A549 (cell line): ENCODE measurements around the gene PLEKHA7. TPM values are rescaled to one million over a fixed set of nuclear protein-coding genes. Genes with fewer than 3 reads are reported as not detected.

Experiments
- ATAC-seq, 2 experiments: fragments of 200-7000 bp in 1 of 2; fragments of >200 bp in 1 of 2; cut with Nextera tagmentation in 1 of 2; cut with Tn5 transposase in 1 of 2; 3 replicates each; pipeline versions ENCODE4 v1.8.0 to v1.9.1; 2018 to 2020; ENCODE audit warnings: mild to moderate bottlenecking in 1 of 2, moderate library complexity in 1 of 2
- CTCF ChIA-PET: fragments of 300-600 bp; sonication (Branson Sonifier 250); formaldehyde crosslinking; extraction: SDS; loops from one replicate; lab custom pipeline; 2021; ENCODE audit warnings: antibody characterized with exemption, inconsistent platforms; lab: Yijun Ruan, JAX
- POLR2A ChIA-PET: fragments of 350-600 bp; formaldehyde crosslinking; extraction: SDS; loops from one replicate; lab custom pipeline; 2021; ENCODE audit warnings: antibody characterized with exemption, inconsistent platforms; lab: Yijun Ruan, JAX
- DNase-seq, 2 experiments: peaks; one replicate each; pipeline versions ENCODE4 v3.0.0 to v3.0.0-alpha.2; 2011 to 2016; ENCODE audit warnings: low read depth in 1 of 2, low spot score in 1 of 2
- FAIRE-seq: peaks from 2 replicates; lab custom pipeline; 2011; peaks lifted over from hg19 to GRCh38; lab: Jason Lieb, UNC
- H3K27ac ChIP-seq, 2 experiments: fragments of >200 bp; sonication (Bioruptor Twin); formaldehyde crosslinking; 3 replicates each; pipeline ENCODE4 v1.5.1; 2016 to 2017
- H3K4me1 ChIP-seq: fragments of >200 bp; sonication (Bioruptor Twin); formaldehyde crosslinking; 3 replicates; pipeline ENCODE4 v1.6.1; 2016
- H3K4me2 ChIP-seq: fragments of >200 bp; sonication (Bioruptor Twin); formaldehyde crosslinking; 3 replicates; pipeline ENCODE4 v1.6.1; 2016
- H3K4me3 ChIP-seq: fragments of >200 bp; sonication (Bioruptor Twin); formaldehyde crosslinking; 3 replicates; pipeline ENCODE4 v1.5.1; 2016
- H3K9me3 ChIP-seq: fragments of >200 bp; sonication (Bioruptor Twin); formaldehyde crosslinking; 3 replicates; pipeline ENCODE4 v1.6.1; 2016
- BHLHE40 ChIP-seq: IDR thresholded peaks from 2 replicates; pipeline ENCODE4 v1.6.1; 2012; ENCODE audit warnings: low read depth, low read length, inconsistent platforms
- CEBPB ChIP-seq, 2 experiments: fragments of >200 bp in 1 of 2; sonication (Bioruptor Twin) in 1 of 2; formaldehyde crosslinking in 1 of 2; IDR thresholded peaks; 2 replicates each; pipeline ENCODE4 v1.6.1; 2012 to 2016
- CHD4 ChIP-seq: fragments of 200-600 bp; sonication (generic); IDR thresholded peaks from 2 replicates; pipeline ENCODE4 v1.6.1; 2016; ENCODE audit warnings: antibody characterized with exemption, mild to moderate bottlenecking, borderline replicate concordance
- E2F6 ChIP-seq: IDR thresholded peaks from 2 replicates; pipeline ENCODE4 v1.6.1; 2012; ENCODE audit warnings: low read depth, borderline replicate concordance
- EHF ChIP-seq: fragments of 250-450 bp; sonication (Bioruptor Pico); IDR thresholded peaks from 2 replicates; pipeline ENCODE4 v1.5.0; 2020; ENCODE audit warnings: mild to moderate bottlenecking
- ELK1 ChIP-seq: fragments of 150-350 bp; IDR thresholded peaks from 2 replicates; pipeline ENCODE4 v1.6.1; 2014; ENCODE audit warnings: low read depth, mild to moderate bottlenecking, low read length
- FOSB ChIP-seq: fragments of 250-450 bp; sonication (Bioruptor Pico); IDR thresholded peaks from 2 replicates; pipeline ENCODE4 v1.5.0; 2020; ENCODE audit warnings: mild to moderate bottlenecking, moderate library complexity
- GATA3 ChIP-seq: IDR thresholded peaks from 2 replicates; pipeline ENCODE4 v1.6.1; 2012; ENCODE audit warnings: borderline replicate concordance
- HES2 ChIP-seq: fragments of >200 bp; sonication (Bioruptor Twin); formaldehyde crosslinking; IDR thresholded peaks from 2 replicates; pipeline ENCODE4 v1.6.1; 2016
- HEYL ChIP-seq: fragments of 250-450 bp; sonication (Bioruptor Pico); IDR thresholded peaks from 2 replicates; pipeline ENCODE4 v1.8.0; 2021; ENCODE audit warnings: mild to moderate bottlenecking, moderate library complexity
- HMGXB4 ChIP-seq: fragments of 250-450 bp; sonication (Bioruptor Pico); IDR thresholded peaks from 2 replicates; pipeline ENCODE4 v1.5.0; 2021; ENCODE audit warnings: mild to moderate bottlenecking, moderate library complexity, borderline replicate concordance
- HOXB13 ChIP-seq: fragments of 250-450 bp; sonication (Bioruptor Pico); IDR thresholded peaks from 2 replicates; pipeline ENCODE4 v1.5.0; 2020; ENCODE audit warnings: low read depth, mild to moderate bottlenecking, moderate library complexity
- JUN ChIP-seq, 2 experiments: fragments of >200 bp; sonication (Bioruptor Twin); formaldehyde crosslinking; IDR thresholded peaks; 2 replicates in 1 of 2; 3 replicates in 1 of 2; pipeline ENCODE4 v1.6.1; 2016 to 2017
- JUNB ChIP-seq: fragments of >200 bp; sonication (Bioruptor Twin); formaldehyde crosslinking; IDR thresholded peaks from 2 replicates; pipeline ENCODE4 v1.6.1; 2016
- MAFK ChIP-seq: fragments of 450-650 bp; IDR thresholded peaks from 2 replicates; pipeline ENCODE4 v1.6.1; 2014; ENCODE audit not compliant: partially characterized antibody
- MYC ChIP-seq: IDR thresholded peaks from 2 replicates; pipeline ENCODE4 v1.6.1; 2012; ENCODE audit warnings: mild to moderate bottlenecking, inconsistent platforms, low read length, improper control_type of control experiment, borderline replicate concordance
- PHF8 ChIP-seq: fragments of 200-600 bp; sonication (generic); IDR thresholded peaks from 2 replicates; pipeline ENCODE4 v1.6.1; 2016; ENCODE audit warnings: low read depth, mild to moderate bottlenecking, antibody characterized with exemption, moderate library complexity, borderline replicate concordance
- POLR2A ChIP-seq: IDR thresholded peaks from 2 replicates; pipeline ENCODE4 v1.6.1; 2012; ENCODE audit warnings: mild to moderate bottlenecking, low read length
- POLR2AphosphoS2 ChIP-seq: conservative IDR thresholded peaks from 2 replicates; pipeline ENCODE4 v1.6.1; 2012; ENCODE audit warnings: low read length, improper control_type of control experiment, inconsistent platforms
- RAD21 ChIP-seq, 2 experiments: fragments of >200 bp in 1 of 2; sonication (Bioruptor Twin) in 1 of 2; formaldehyde crosslinking in 1 of 2; IDR thresholded peaks in 1 of 2; conservative IDR thresholded peaks in 1 of 2; 2 replicates in 1 of 2; 3 replicates in 1 of 2; pipeline ENCODE4 v1.6.1; 2012 to 2018; ENCODE audit warnings: inconsistent platforms in 1 of 2
- RARB ChIP-seq: fragments of 250-450 bp; sonication (Bioruptor Pico); IDR thresholded peaks from 2 replicates; pipeline ENCODE4 v1.8.0; 2021; ENCODE audit warnings: mild to moderate bottlenecking, moderate library complexity
- RCOR1 ChIP-seq: fragments of 150-350 bp; IDR thresholded peaks from 2 replicates; pipeline ENCODE4 v1.6.1; 2014; ENCODE audit warnings: antibody characterized with exemption, low read length, low read depth
- REST ChIP-seq: fragments of 200-600 bp; sonication (generic); IDR thresholded peaks from 2 replicates; pipeline ENCODE4 v1.6.1; 2016; ENCODE audit warnings: antibody characterized with exemption, mild to moderate bottlenecking, moderate library complexity
- RFX5 ChIP-seq: fragments of 450-650 bp; IDR thresholded peaks from 2 replicates; pipeline ENCODE4 v1.7.1; 2014; ENCODE audit warnings: antibody characterized with exemption, mild to moderate bottlenecking, moderate library complexity
- RNF2 ChIP-seq: fragments of 200-600 bp; sonication (generic); IDR thresholded peaks from 2 replicates; pipeline ENCODE4 v1.6.1; 2016; ENCODE audit warnings: low read depth, mild to moderate bottlenecking, antibody characterized with exemption, moderate library complexity, borderline replicate concordance
- SREBF2 ChIP-seq: fragments of 450-650 bp; IDR thresholded peaks from 2 replicates; pipeline ENCODE4 v1.6.1; 2014; ENCODE audit warnings: mild to moderate bottlenecking, moderate library complexity
- TP53 ChIP-seq: fragments of 250-450 bp; sonication (Bioruptor Pico); IDR thresholded peaks from 2 replicates; pipeline ENCODE4 v1.5.0; 2021; ENCODE audit warnings: mild to moderate bottlenecking, moderate library complexity
- ZFP36 ChIP-seq: fragments of 450-650 bp; IDR thresholded peaks from 2 replicates; pipeline ENCODE4 v1.6.1; 2014; ENCODE audit warnings: borderline replicate concordance; ENCODE audit not compliant: partially characterized antibody
- ZNF302 ChIP-seq: fragments of 250-450 bp; sonication (Bioruptor Pico); IDR thresholded peaks from 2 replicates; pipeline ENCODE4 v1.9.0; 2021; ENCODE audit warnings: inconsistent platforms, mild to moderate bottlenecking, moderate library complexity
- ZSCAN20 ChIP-seq: fragments of 250-450 bp; sonication (Bioruptor Pico); IDR thresholded peaks from 2 replicates; pipeline ENCODE4 v1.8.0; 2022; ENCODE audit warnings: mild to moderate bottlenecking, moderate library complexity
- WGBS: methylation state at CpG from one replicate; pipeline ENCODE4 v1.1.6; 2017; ENCODE audit errors: missing lambda C conversion rate; 5-methylcytosine and 5-hydroxymethylcytosine counted together
- polyA plus RNA-seq, 4 experiments: library from polyadenylated mRNA; depleted of rRNA in 3 of 4; stranded (reverse); fragments of >200 nt; fragmentation: RNase III in 1 of 4; extraction: RNeasy Plus Mini Kit Qiagen cat#74134 plus additional on column Dnase treatment in 1 of 4; gene quantifications; 2 replicates in 3 of 4; 3 replicates in 1 of 4; pipeline ENCODE4 v1.2.3, GENCODE V29; 2011 to 2017

The PLEKHA7 gene
- polyA plus RNA-seq, 2 of the 4 experiments (the other 2 are of a cell fraction): 8.7 to 13.8 TPM

- CTCF ChIA-PET: interaction anchor here (1.0 to 4.4 kb wide), 5 partner anchors 22 to 82 kb away, joined by 3 to 23 read pairs (median 3); no protein-coding TSS in a partner anchor
- POLR2A ChIA-PET: no interaction called here
- no peaks in the 10 kb centered on the region for H3K4me1 ChIP-seq
- no peak overlapping the region for H3K4me3 ChIP-seq
- H3K27ac ChIP-seq: no peak overlapping the region
- H3K4me2 ChIP-seq: no peak overlapping the region
- TF ChIP-seq BHLHE40 (no peak), E2F6 (no peak), HES2 (no peak), POLR2AphosphoS2 (no peak), SREBF2 (no peak), MAFK (no peak), ZSCAN20 (CRISPR knock-in tag) (no peak), RFX5 (no peak)
- TF ChIP-seq, all 56 proteins: peak for 0
- FAIRE-seq: no peak
- DNase-seq: no peak
- 89% methylated on average over 4 of the region's 4 CpGs for WGBS
- no peaks in the 10 kb centered on the region for H3K9me3 ChIP-seq
- ATAC-seq: no peak
Observed at GRCh38 chr11:16854979-16855378, 159.2 kb downstream of the PLEKHA7 start.

- CTCF ChIA-PET: interaction anchor here (0.9 to 1.2 kb wide), 5 partner anchors 12 to 81 kb away, joined by 3 to 4 read pairs (median 3); no protein-coding TSS in a partner anchor
Observed at GRCh38 chr11:16853859-16854258, 160.4 kb downstream of the PLEKHA7 start.

GRCh38 chr11:16853266-16853665 lies 160.9 kb downstream of the PLEKHA7 start:
- ATAC-seq (no peak), FAIRE-seq (no peak), DNase-seq (no peak)
- Histone ChIP-seq H3K9me3 (no peaks in the 10 kb centered on the region), H3K27ac (no peak overlapping the region), H3K4me3 (no peak overlapping the region), H3K4me1 (no peaks in the 10 kb centered on the region), H3K4me2 (no peak overlapping the region)
- CTCF ChIA-PET: interaction anchor here (0.7 kb wide), 1 partner anchor 33 kb away, joined by 3 read pairs; no protein-coding TSS in a partner anchor
- POLR2A ChIA-PET: no interaction called here
- 76% methylated on average over 1 of the region's 1 CpG for WGBS
- TF ChIP-seq EHF (CRISPR knock-in tag): no peak
- TF ChIP-seq CEBPB (IDR thresholded peaks at IDR 0.05): no peak
- no peak for TF ChIP-seq JUN (IDR thresholded peaks at IDR 0.05)
- TF ChIP-seq REST: no peak
- no peak for TF ChIP-seq JUNB
- TF ChIP-seq ELK1: no peak
- TF ChIP-seq HES2: no peak
- no peak for TF ChIP-seq HEYL (CRISPR knock-in tag)

More at GRCh38 chr11:16853859-16854258, 160.4 kb downstream of the PLEKHA7 start:
- FAIRE-seq: no peak
- no peaks in the 10 kb centered on the region for H3K4me1 ChIP-seq
- no peaks in the 10 kb centered on the region for H3K9me3 ChIP-seq
- WGBS: 84% methylated on average over 2 of the region's 2 CpGs
- no peak overlapping the region for H3K4me2 ChIP-seq
- TF ChIP-seq SREBF2 (no peak), GATA3 (no peak), TP53 (CRISPR knock-in tag) (no peak), BHLHE40 (no peak), HEYL (CRISPR knock-in tag) (no peak), RAD21 (conservative IDR thresholded peaks at IDR 0.05 in 1 of 2, IDR thresholded peaks at IDR 0.05 in 1 of 2) (no peak), PHF8 (no peak), RCOR1 (no peak), HOXB13 (no peak), POLR2AphosphoS2 (no peak), ZFP36 (no peak), FOSB (CRISPR knock-in tag) (no peak), RARB (CRISPR knock-in tag) (no peak), CHD4 (no peak), POLR2A (no peak), HMGXB4 (no peak), CEBPB (IDR thresholded peaks at IDR 0.05) (no peak), RNF2 (no peak), ZNF302 (CRISPR knock-in tag) (no peak), MYC (no peak)
- TF ChIP-seq, all 56 proteins: peak for 0
- DNase-seq (no peak), ATAC-seq (no peak)
- no peak overlapping the region for H3K4me3 ChIP-seq
- POLR2A ChIA-PET: no interaction called here
- H3K27ac ChIP-seq: no peak overlapping the region
